Ramos (cell line): ENCODE data around the gene CCDC180.

Source experiments
- in situ Hi-C: fragments of 300-500 bp; cut with MboI; formaldehyde crosslinking; loops from one replicate; pipeline ENCODE4 v1.14.3; 2022; ENCODE audit warnings: low sequenced_read_pairs; ENCODE audit not compliant: unreplicated experiment

The CCDC180 gene

DNA sequence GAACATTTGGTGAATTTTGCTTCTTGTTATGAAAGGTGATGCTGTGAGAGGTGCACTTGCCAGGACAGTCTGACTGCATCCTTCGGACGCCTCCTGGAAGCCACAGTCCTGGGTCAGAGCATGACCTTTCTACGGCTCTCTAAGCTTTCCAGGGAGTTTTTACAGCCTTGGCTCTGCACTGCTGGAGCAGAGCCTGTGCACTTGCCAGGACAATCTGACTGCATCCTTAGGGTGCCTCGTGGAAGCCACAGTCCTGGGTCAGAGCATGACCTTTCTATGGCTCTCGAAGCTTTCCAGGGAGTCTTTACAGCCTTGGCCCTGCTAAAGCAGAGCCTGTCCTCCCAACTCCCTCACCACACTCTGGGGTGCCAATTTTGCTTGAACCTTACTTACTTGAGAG lies 49.6 kb downstream of the CCDC180 start:
- in situ Hi-C loops = no loop called here
